ENCODE results near the gene RFNG. TPM values are rescaled to one million over a fixed set of nuclear protein-coding genes. Genes with fewer than 3 reads are reported as not detected.

RFNG gene
- total RNA-seq, 2 donors from 2014 or later: 46.3 to 54.5 TPM

- H3K36me3 ChIP-seq (ENCODE audit: control insufficient read depth, insufficient read depth, low read length): peaks cover 7% of the 10 kb centered on the region
- no peak for TF ChIP-seq CTCF (conservative IDR thresholded peaks at IDR 0.05)
- no peak for DNase-seq
- H3K9ac ChIP-seq (ENCODE audit: extremely low read depth, low read length, poor library complexity, severe bottlenecking): no peak overlapping the region
- H3K36me3 Mint-ChIP-seq (ENCODE audit: low read depth): peaks cover 8% of the 10 kb centered on the region
- 86 to 89% methylated on average over 5 to 13 of the region's 13 CpGs for whole genome bisulfite sequencing, 2 experiments (ENCODE audit: insufficient coverage in 1 of 2, insufficient read length in 1 of 2)
- H3K4me1 ChIP-seq (ENCODE audit: control insufficient read depth, insufficient read depth, low read length): no peaks in the 10 kb centered on the region
- no peak overlapping the region for H3K4me3 ChIP-seq (ENCODE audit: low read length)
- no peaks in the 10 kb centered on the region for H3K27me3 Mint-ChIP-seq (ENCODE audit: insufficient read depth)
- H3K27ac Mint-ChIP-seq: no peak overlapping the region
- H3K27ac ChIP-seq (ENCODE audit: low read depth, low read length): no peak overlapping the region
- no peaks in the 10 kb centered on the region for H3K9me3 Mint-ChIP-seq
- no peak overlapping the region for H3K4me3 Mint-ChIP-seq
- H3K27me3 ChIP-seq (ENCODE audit: control insufficient read depth, insufficient read depth, low read length, poor library complexity, severe bottlenecking): no peaks in the 10 kb centered on the region
- H3K9me3 ChIP-seq (ENCODE audit: control insufficient read depth, low read length): no peaks in the 10 kb centered on the region
- peaks cover 5% of the 10 kb centered on the region for H3K4me1 Mint-ChIP-seq
These were observed 33.9 kb downstream of the RFNG start for GRCh38 chr17:82017612-82018151.

GRCh38 chr17:82016875-82017459 is 34.6 kb downstream of the RFNG start:
- WGBS, 2 experiments (ENCODE audit: insufficient coverage in 1 of 2, insufficient read length in 1 of 2): 93% methylated on average over 17 to 24 of the region's 24 CpGs
- no peak for DNase-seq
- H3K9me3 ChIP-seq (ENCODE audit: control insufficient read depth, low read length): no peaks in the 10 kb centered on the region
- no peak overlapping the region for H3K4me3 ChIP-seq (ENCODE audit: low read length)
- Mint-ChIP-seq H3K27ac (no peak overlapping the region), H3K9me3 (no peaks in the 10 kb centered on the region), H3K4me3 (no peak overlapping the region), H3K36me3 (ENCODE audit: low read depth) (peaks cover 8% of the 10 kb centered on the region), H3K4me1 (peaks cover 5% of the 10 kb centered on the region), H3K27me3 (ENCODE audit: insufficient read depth) (no peaks in the 10 kb centered on the region)
- no peaks in the 10 kb centered on the region for H3K27me3 ChIP-seq (ENCODE audit: control insufficient read depth, insufficient read depth, low read length, poor library complexity, severe bottlenecking)
- H3K27ac ChIP-seq (ENCODE audit: low read depth, low read length): no peak overlapping the region
- peaks cover 7% of the 10 kb centered on the region for H3K36me3 ChIP-seq (ENCODE audit: control insufficient read depth, insufficient read depth, low read length)
- no peaks in the 10 kb centered on the region for H3K4me1 ChIP-seq (ENCODE audit: control insufficient read depth, insufficient read depth, low read length)
- TF ChIP-seq CTCF (conservative IDR thresholded peaks at IDR 0.05): no peak
- no peak overlapping the region for H3K9ac ChIP-seq (ENCODE audit: extremely low read depth, low read length, poor library complexity, severe bottlenecking)

GRCh38 chr17:82016061-82016874 is 35.3 kb downstream of the RFNG start:
- Histone ChIP-seq H3K27me3 (ENCODE audit: control insufficient read depth, insufficient read depth, low read length, poor library complexity, severe bottlenecking) (no peaks in the 10 kb centered on the region), H3K9ac (ENCODE audit: extremely low read depth, low read length, poor library complexity, severe bottlenecking) (no peak overlapping the region), H3K9me3 (ENCODE audit: control insufficient read depth, low read length) (no peaks in the 10 kb centered on the region), H3K36me3 (ENCODE audit: control insufficient read depth, insufficient read depth, low read length) (peaks cover 7% of the 10 kb centered on the region), H3K4me3 (ENCODE audit: low read length) (no peak overlapping the region), H3K27ac (ENCODE audit: low read depth, low read length) (peak overlapping the region; percentile 24), H3K4me1 (ENCODE audit: control insufficient read depth, insufficient read depth, low read length) (no peaks in the 10 kb centered on the region)
- H3K36me3 Mint-ChIP-seq (ENCODE audit: low read depth): peaks cover 8% of the 10 kb centered on the region
- H3K27ac Mint-ChIP-seq: no peak overlapping the region
- WGBS, 2 experiments (ENCODE audit: insufficient coverage in 1 of 2, insufficient read length in 1 of 2): 94% methylated on average over 8 to 28 of the region's 28 CpGs
- no peak for TF ChIP-seq CTCF (conservative IDR thresholded peaks at IDR 0.05)
- H3K4me1 Mint-ChIP-seq: no peaks in the 10 kb centered on the region
- H3K27me3 Mint-ChIP-seq (ENCODE audit: insufficient read depth): no peaks in the 10 kb centered on the region
- H3K9me3 Mint-ChIP-seq: no peaks in the 10 kb centered on the region
- no peak overlapping the region for H3K4me3 Mint-ChIP-seq
- no peak for DNase-seq
